HG03378 (cell line): Measurements from ENCODE around the gene C1GALT1.
"Not testable (repeated sequence)": the region's sequence is repeated elsewhere in the genome, so short reads cannot be mapped to it uniquely, and the experiment has no call there.

Experiments used
- ATAC-seq: cut with Tn5 transposase; IDR thresholded peaks from one replicate; pipeline ENCODE4 v1.9.1; 2021; ENCODE audit warnings: mild to moderate bottlenecking, moderate library complexity; ENCODE audit not compliant: unreplicated experiment

The C1GALT1 gene

DNA sequence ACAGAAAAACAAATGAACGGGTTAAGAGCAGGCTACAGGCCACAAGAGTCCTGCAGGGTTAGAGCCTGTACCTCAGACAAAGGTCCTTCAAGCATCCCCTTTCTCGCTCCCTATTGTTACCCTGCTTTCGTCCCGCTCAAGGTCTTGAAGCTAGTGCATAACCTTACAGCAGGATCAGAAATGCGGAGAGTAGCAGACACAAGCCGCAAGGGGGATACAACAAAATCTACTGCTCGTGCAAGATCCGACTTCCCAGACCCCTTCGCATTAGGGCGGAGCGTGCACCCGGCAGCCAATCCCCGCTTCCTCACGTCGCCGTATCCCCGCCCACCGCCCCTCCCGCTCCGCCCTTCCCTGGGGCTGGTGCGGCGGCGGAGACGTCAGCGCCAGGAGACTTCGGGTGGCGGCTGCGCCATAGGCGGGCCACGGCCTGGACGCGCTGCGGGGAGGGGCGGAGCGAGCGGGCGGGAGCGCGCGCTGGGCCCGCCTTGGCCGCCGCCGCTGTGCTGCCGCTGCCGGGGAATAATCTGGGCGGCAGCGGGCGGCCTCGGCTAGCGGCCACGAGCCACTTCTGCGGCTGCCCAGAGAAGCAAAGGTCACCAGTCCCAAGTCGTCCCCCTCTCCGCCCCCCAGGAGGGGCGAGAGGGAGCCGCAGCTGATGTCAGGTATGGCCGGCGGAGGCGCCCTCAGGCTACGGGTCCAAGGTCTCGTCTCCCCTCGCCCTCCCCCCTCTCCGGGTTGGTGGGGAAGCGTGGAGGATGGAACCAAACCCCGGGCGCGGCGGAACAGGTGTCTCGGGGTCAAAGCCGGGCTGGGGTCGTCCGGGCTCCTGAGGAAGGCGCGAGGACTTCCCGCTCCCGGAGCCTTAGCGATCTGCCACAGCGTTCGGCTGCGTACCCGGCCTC, at the start of gene C1GALT1:
Gene C1GALT1, plus strand, starts transcription at position 389 of the 905 bp plus-strand sequence. CDS start 51,776 bp downstream, outside the sequence.
- peak; percentile 86 for ATAC-seq

DNA sequence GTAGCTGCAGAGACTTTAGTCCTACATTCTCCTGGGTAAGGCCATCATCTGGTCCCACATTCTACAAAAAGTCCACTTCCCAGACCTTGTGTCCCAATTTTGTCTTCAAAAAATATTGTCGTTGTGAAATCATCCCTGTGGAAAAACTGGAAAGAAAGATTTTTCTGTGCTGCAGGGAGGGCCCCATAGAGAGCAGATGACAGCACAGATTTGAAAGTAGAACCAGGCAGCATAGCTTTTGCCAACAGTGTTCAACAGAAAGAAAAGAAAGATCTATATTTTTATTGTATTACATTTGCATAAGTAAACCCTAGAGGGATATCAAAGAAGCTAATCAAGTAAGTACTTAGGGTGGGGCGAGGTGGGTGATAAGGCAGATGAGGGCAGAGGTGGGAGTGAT, 48.3 kb upstream of the C1GALT1 start:
- ATAC-seq = no peak

DNA sequence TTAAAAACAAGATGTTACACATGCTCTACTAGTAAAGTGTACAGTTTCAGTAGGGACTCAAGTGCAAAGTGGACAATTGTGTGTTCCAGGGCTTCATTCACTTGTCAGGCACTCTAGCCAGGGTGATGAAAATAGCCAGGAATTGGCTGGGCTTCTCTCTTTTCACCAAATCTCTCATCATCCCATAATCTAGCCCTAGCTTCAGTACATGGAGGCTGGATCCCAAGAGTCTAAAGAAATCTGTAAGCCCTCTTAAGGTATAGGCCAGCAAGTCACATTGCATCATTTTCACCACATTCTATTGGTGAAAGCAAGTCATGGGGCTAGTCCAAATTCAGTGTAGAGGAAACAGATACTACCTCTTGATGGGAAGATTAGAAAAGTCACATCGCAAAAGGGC, 47.3 kb upstream of the C1GALT1 start:
- ATAC-seq = no peak

DNA sequence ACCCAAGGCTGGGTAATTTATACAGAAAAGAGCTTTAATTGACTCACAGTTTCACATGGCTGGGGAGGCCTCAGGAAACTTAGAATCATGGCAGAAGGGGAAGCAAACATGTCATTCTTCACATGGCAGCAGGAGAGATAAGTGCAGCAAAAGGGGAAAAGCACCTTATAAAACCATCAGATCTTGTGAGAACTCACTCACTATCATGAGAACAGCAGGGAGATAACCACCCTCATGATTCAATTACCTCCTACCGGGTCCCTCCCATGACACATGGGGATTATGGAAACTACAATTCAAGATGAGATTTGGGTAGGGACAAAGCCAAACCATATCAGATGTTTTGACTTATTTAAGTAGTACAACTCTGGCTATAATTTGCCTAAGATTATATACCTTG, 46.4 kb upstream of the C1GALT1 start:
- not testable (repeated sequence) for ATAC-seq

DNA sequence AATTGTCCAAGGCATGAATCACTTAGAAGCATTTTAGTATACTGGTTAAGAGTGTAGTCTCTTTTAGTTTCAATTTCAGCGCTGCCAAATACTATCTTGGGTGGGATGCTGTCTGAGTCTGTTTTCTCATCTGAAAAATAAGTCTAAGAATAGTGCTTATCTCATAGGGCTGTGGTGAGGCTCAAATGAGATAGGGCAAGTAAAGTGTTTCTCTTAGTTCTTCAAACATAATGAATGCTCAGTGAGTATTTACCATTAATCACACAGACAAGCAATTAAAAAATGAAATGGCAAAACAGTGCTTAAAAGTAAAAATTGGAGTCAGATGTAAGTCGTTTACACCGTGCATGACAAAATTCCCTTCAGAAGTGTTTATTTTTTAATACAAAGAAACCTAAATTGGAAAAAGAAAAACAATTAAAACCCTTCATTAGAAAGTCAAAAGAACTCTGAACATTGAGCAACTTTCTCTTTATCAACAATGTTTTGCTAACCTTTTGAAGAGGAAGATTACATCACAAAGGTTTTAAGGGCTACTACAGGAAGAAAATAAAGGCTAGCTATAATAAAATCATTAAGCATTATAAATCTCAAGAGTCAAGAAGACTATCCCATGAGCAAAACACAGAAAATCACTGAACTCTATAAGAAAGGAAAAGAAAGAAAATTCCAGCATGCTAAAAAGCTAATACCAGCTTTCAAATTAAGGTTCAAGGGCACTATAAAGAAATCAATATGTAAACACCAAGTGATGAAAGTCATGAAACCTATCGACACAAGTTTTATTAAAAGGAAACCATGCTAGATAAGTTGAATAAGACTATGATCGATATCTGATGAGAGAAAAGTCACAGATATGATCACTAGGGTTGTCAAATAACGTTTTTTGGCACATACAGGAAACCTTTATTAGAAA, 45.6 kb upstream of the C1GALT1 start:
- peak; percentile 51 for ATAC-seq

DNA sequence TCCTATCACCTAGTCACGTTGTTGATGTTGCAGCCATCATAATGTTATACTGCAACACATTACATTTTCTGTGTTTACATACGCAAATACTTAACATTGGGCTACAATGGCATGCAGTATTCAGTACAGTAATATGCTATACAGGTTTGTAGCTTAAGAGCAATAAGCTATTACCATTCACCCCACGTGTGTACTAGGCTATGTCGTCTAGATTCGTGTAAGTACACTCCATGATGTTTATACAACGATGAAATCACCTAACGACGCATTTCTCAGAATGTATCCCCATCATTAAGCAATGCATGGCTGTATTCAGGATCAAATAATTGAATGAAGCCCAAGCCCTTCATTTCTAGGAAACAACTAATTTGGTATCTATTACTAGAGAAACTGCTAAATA, 43.4 kb upstream of the C1GALT1 start:
- no peak for ATAC-seq

DNA sequence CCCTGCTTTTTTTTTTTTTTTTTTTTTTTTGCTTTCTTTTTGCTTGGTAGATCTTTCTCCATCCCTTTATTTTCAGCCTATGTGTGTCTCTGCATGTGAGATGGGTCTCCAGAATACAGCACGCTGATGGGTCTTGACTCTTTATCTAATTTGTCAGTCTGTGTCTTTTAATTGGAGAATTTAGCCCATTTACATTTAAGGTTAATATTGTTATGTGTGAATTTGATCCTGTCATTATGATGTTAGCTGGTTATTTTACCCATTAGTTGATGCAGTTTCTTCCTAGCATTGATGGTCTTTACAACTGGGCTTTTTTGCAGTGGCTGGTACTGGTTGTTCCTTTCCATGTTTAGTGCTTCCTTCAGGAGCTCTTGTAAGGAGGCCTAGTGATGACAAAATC, 38.9 kb upstream of the C1GALT1 start:
- ATAC-seq = not testable (repeated sequence)

DNA sequence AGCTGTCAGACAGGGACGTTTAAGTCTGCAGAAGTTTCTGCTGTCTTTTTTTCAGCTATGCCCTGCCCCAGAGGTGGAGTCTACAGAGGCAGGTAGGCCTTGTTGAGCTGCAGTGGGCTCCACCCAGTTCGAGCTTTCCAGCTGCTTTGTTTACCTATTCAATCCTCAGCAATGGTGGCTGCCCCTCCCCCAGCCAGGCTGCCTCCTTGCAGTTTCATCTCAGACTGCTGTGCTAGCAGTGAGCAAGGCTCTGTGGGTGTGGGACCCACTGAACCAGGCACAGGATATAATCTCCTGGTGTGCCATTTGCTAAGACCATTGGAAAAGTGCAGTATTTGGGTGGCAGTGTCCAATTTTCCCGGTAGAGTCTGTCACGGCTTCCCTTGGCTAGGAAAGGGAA, 37.2 kb upstream of the C1GALT1 start:
- not testable (repeated sequence) for ATAC-seq

DNA sequence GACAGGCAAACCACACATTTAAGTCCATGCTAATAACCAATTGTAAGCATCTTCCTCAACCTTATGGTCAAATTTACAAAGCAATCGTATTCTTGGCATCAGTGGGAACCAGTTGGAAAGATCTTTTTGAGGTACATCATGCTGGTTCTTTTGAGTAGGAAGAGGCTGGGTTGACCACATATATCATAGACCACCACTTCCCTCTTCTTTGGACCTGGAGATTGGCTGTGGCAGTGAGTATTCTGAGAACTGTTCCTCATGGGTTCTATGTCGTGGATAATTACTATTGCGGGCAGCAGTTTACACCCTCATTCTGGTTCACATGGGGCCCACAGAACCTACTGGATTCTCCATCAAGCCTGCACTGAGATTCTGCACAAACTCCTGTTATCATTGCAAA, 35.5 kb upstream of the C1GALT1 start:
- ATAC-seq = no peak

DNA sequence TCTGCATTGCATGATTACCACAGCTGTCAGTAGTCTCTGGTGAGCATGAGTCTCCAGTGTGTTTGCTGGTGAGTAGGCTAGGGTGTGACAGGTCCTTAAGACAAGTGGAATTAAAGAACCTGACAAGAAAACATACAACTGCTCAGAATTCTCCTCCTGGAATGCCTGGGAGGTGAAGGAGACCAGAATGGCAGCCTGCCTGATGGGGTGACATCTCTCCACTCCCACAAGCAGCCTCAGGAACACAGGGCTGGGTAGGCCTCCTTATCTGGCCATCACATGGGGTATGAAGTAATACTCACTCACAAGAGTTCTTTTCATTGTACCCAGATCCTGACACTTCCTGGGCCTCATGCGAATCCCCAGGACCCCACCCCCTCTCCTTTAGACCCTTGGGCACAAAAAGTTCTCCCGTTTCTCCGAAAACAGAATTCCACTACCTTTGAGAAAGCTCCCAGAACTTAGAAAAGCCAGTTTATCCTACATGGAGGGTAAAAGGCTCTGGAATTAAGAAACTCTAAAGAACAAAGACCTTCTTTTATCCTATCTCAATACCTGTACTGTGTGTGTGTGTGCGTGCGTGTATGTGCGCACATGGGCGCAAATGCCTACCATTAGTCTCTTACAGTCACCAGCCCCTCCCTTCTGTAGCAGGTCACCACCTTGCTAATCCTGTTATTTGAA, 33.4 kb upstream of the C1GALT1 start:
- ATAC-seq = no peak

DNA sequence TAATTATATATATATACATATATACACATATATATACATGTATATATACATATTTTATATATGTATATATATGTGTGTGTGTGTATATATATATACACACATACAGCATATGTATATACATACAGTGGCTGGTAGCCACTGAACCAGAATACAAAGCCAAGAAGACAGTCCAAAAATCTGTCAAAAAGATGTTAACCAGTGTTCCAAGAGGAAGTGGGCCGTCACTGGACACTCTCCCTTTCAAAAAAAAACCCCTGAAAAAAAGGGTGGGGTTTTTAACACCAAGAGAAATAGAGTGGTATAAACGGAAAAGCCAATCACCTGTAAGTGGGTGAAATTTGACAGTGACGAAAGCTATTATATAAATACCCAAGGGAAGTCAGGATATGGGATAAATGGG, 31.1 kb upstream of the C1GALT1 start:
- no peak for ATAC-seq

DNA sequence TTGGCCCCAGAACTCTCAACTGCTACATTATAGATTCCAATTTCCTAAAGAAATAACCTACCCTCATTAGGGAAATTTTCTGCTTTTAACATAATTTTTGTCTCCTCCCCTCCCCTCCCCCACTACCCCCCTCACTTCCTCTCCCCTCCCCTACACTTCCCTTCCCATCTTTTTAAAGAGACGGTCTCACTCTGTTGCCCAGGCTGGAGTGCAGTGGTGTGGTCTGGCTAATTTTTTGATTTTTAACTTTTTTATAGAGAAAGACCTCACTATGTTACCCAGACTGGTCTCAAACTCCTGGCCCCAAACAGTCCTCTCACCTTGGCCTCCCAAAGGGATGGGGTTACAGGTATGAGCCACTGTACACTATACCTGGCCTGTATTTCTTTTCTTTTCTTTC, 30.5 kb upstream of the C1GALT1 start:
- no peak for ATAC-seq

DNA sequence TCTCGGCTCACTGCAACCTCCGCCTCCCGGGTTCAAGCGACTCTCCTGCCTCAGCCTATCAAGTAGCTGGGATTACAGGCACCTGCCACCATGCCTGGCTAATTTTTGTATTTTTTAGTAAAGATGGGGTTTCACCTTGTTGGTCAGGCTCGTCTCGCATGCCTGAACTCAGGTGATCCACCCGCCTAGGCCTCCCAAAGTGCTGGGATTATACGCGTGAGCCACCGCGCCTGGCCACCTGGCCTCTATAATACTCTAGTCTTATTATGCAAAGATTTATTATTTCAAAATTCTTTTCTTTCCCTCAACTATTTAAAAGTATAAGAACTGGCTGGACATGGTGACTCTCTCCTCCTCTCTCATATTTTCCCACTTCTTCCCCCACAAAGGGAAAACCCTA, 30.0 kb upstream of the C1GALT1 start:
- no peak for ATAC-seq

DNA sequence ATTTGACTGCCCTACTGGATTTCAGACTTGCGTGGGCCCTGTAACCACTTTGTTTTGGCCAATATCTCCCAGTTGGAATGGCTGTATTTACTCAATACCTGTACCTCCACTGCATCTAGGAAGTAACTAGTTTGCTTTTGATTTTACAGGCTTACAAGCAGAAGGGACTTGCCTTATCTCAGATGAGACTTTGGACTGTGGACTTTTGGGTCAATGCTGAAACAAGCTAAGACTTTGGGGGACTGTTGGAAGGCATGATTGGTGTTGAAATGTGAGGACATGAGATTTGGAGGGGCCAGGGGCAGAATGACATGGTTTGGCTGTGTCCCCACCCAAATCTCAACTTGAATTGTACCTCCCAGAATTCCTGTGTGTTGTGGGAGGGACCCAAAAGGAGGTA, 28.0 kb upstream of the C1GALT1 start:
- not testable (repeated sequence) for ATAC-seq

DNA sequence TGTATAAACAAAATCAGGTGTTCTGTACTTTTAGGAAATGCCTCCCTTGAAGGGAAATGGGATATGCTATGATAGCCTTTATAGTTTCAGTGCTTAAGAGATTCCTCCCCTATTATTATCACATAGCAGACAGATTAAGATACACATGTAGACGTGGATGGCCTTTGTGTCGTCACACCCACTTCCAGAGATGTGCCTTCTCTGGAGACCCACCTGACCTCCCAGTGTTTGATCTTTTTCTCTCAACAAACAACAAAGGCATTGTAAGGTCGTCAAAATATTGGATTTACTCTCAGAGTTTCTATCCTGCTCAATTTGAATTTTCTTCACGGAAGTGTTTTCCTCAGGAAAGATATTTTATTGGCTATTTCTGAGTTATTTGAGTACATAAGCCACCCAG, 25.7 kb upstream of the C1GALT1 start:
- ATAC-seq = no peak

DNA sequence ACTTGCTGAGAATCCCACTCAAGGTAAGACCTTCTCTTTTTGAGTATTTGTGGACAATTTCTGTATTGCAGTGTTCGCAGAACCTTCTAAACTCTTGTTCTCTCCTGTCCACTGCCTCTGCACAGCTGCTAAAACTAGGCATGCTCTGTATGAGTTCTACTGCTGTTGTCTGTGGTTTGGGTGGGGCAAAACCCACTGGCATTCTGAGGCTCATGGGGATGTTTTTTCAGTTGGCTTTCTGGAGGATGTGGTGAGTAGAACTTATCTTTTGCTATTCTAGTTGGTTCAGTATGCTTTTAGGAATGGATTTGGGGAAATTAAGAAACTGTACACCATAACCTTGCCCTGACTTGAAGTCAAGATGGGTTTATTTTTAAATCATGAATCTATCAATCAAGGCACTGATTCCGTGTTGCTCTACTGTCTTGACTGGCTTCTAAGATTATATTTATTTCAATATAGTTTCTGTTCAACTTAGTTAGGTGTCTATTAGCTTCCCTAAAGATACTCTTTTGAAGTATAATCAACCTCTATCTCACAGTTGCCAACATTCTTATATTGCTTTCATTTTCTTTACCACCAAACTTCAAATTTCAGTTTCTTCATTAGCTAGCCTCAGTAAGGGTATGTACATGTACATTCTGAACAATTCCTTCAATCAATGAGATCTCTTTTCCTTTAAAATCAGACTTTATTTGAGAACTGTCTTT, 25.0 kb upstream of the C1GALT1 start:
- ATAC-seq = peak; percentile 87

DNA sequence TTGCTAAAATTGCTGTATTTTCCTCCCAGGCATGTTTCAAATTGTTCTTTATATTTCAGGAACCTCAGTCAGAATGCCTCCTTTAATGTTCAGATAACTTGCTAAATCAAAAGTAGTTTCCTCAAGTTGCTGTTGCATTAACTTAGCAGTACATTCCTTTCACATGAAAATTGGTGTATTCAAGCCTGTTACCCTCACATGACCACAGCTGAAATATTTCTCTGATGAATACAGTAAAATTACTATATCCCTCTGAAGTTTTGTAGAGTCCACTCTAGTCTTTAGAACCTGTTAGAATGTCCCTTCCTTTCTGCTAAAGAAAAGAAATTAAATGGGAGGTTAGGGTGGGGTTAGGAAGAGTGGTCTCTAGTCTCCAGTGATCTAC, 24.5 kb upstream of the C1GALT1 start:
- ATAC-seq = no peak

DNA sequence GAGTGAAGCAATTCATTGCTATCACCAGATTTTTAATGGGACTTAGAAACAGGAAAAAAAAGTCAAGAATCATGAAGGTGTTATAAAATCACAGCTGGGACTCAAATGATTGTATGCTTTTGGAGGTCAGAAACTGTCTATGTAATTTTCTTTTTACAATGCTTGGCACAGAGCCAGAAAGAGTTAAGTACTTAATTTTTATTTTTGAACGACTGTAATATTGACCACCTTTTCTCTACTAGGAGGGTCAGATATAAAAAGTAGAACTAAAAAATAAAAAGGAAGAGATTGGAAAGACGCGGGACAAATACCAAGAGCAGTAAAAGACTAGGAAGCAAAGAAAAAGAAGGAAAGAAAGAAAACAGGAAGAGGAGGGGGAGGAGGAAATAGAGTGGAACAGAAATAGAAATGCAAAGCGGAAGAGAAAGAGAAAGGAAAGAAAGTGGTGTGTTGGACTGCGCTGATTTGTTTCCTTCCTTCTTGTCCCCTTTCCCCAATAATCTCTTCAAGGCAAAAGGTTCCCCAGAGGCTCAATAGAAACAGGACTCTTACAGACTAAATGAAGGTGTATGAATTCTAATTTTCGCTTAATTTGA, 23.2 kb upstream of the C1GALT1 start:
- ATAC-seq = no peak

DNA sequence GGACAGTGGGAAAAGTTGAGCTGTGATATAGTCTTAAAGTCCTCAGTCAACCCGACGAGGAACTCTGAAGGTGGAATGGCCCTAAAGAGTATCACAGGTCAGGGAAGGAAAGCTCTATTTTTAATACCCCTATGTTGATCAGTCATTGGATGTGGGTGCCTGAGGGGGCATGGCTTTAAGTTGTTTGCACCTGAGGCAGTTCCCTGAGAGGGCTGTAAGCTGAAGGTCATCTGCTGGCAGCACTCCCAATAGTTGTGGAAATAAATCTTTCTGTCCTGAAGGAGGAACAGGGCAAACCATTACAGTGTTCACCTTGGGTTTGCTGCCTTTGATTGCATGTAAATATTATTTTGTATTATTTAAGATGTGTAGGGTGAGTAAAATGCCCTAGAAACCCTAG, 17.8 kb upstream of the C1GALT1 start:
- ATAC-seq = no peak

DNA sequence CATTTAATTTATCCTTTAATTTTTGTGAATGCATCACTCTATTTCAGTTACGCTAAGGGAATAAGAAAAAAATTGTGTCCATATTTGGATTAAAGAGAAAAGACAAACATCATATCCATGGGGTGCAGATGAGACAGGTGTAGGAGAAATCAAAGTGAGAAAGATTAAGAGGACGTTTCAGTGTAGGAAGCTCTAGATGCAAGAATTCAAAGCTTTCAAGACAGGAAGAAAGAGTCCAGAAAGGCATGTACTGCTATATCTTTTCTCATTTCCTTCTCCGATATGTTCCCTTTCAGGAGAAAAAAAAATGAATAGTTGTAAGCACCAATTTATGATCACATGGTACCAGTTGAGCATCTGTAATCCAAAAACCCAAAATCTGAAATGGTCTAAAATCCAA, 17.0 kb upstream of the C1GALT1 start:
- no peak for ATAC-seq
